Tibial artery (tissue), 4 donors: ENCODE results near the gene CXCL6.

Experiments
- DNase-seq, 2 donors: peaks; one replicate each; pipeline ENCODE4 v3.0.0-alpha.2; 2019
- H3K27ac ChIP-seq, 2 donors: fragments of 200-600 bp; sonication (generic) in 1 of 2; 1 replicate in 1 of 2; 2 replicates in 1 of 2; pipeline ENCODE4 v1.5.1; 2018 to 2019; ENCODE audit warnings: mild to moderate bottlenecking in 1 of 2
- H3K27me3 ChIP-seq, 2 donors: fragments of 200-600 bp; sonication (generic) in 1 of 2; one replicate each; pipeline versions ENCODE4 v1.5.1 to v1.6.0; 2016 to 2019
- H3K36me3 ChIP-seq, 3 donors: fragments of 200-600 bp; sonication (generic) in 2 of 3; one replicate each; pipeline ENCODE4 v1.5.1; 2016 to 2019; ENCODE audit warnings: mild to moderate bottlenecking in 2 of 3
- H3K4me1 ChIP-seq, 4 donors: fragments of 200-600 bp; sonication (generic) in 2 of 4; 1 replicate in 3 of 4; 2 replicates in 1 of 4; pipeline ENCODE4 v1.5.1; 2016 to 2019
- H3K4me3 ChIP-seq, 2 donors: fragments of 200-600 bp; sonication (generic) in 1 of 2; 1 replicate in 1 of 2; 2 replicates in 1 of 2; pipeline ENCODE4 v1.5.1; 2018 to 2019; ENCODE audit warnings: mild to moderate bottlenecking in 2 of 2
- H3K9me3 ChIP-seq, 3 donors: fragments of 200-600 bp; sonication (generic) in 1 of 3; one replicate each; pipeline ENCODE4 v1.5.1; 2016 to 2019
- intact Hi-C: fragments of 100-400 bp; cut with DNase I; formaldehyde crosslinking; loops from one replicate; pipeline ENCODE4 v1.15.0; 2023; ENCODE audit warnings: low total_unique reads
- TF ChIP-seq, protein P1 (sequence below), 2 experiments: fragments of 200-600 bp in 1 of 2; fragments of 450-650 bp in 1 of 2; IDR thresholded peaks; one replicate each; pipeline ENCODE4 v1.5.1; 2017 to 2019; ENCODE audit warnings: antibody characterized with exemption in 2 of 2, mild to moderate bottlenecking in 1 of 2, moderate library complexity in 1 of 2

The CXCL6 gene

DNA sequence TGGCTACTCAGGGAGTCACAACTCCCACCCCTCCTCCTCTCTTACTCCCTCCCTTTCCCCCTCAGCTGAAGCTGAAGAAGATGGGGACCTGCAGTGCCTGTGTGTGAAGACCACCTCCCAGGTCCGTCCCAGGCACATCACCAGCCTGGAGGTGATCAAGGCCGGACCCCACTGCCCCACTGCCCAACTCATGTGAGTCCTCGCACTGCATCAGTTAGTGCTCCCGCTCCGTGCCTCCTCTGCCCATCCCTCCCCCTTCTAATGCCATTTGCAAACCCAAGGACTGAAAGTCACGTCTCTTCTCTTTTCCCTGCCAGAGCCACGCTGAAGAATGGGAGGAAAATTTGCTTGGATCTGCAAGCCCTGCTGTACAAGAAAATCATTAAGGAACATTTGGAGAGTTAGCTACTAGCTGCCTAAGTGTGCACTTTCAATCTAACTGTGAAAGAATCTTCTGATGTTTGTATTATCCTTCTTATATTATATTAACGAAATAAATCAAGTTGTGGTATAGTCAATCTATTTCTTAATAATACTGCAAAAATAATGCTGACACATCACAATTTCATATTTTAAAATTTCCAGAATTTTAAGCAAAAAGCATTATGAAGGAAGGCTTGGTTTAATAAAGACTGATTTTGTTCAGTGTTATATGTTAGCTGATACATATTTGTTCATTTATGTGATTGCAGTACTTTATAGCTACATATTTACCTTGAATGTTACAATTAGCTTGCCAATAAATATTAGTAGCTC is 17.4 kb downstream of the CXCL6 start:
- no peak for DNase-seq
- peak overlapping the region; percentile 37 to 43 for H3K4me3 ChIP-seq

DNA sequence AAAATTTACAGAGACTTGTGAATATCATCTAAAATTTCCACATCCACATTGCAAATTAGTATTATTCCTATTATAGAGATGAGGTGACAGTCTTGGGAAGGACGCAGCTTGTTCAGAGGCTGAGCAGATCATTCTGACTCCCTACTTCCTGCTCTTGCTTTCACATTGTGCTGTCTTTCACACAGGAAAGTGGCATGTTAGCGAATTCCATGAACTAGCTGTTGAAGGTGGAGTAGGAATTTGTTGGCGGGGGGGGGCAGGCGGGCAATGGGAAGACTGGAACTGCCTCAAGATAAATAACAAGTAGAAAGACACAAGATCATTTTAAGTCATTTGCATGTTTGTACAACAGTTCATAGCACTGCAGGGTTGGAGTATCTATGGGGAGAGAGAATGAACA is 18.9 kb downstream of the CXCL6 start:
- peak overlapping the region in 1 of 2 donors; percentile 10 for H3K27ac ChIP-seq
- no peaks in the 10 kb centered on the region for H3K9me3 ChIP-seq
- intact Hi-C loops = no loop called here
- peaks cover 0 to 51% (median 13%) of the 10 kb centered on the region in 4 donors for H3K4me1 ChIP-seq
- peaks cover 0 to 3% of the 10 kb centered on the region in 2 donors for H3K27me3 ChIP-seq
- TF ChIP-seq, protein P1, sequence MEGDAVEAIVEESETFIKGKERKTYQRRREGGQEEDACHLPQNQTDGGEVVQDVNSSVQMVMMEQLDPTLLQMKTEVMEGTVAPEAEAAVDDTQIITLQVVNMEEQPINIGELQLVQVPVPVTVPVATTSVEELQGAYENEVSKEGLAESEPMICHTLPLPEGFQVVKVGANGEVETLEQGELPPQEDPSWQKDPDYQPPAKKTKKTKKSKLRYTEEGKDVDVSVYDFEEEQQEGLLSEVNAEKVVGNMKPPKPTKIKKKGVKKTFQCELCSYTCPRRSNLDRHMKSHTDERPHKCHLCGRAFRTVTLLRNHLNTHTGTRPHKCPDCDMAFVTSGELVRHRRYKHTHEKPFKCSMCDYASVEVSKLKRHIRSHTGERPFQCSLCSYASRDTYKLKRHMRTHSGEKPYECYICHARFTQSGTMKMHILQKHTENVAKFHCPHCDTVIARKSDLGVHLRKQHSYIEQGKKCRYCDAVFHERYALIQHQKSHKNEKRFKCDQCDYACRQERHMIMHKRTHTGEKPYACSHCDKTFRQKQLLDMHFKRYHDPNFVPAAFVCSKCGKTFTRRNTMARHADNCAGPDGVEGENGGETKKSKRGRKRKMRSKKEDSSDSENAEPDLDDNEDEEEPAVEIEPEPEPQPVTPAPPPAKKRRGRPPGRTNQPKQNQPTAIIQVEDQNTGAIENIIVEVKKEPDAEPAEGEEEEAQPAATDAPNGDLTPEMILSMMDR (IDR thresholded peaks at IDR 0.05) = no peak
- no peak for DNase-seq
- no peak overlapping the region for H3K4me3 ChIP-seq
- H3K36me3 ChIP-seq = no peaks in the 10 kb centered on the region

More for the DNA sequence above, 17.4 kb downstream of the CXCL6 start:
- intact Hi-C loops = no loop called here
- peaks cover 0 to 39% (median 13%) of the 10 kb centered on the region in 4 donors for H3K4me1 ChIP-seq
- H3K27me3 ChIP-seq = peaks cover 0 to 3% of the 10 kb centered on the region in 2 donors
- no peaks in the 10 kb centered on the region for H3K36me3 ChIP-seq
- TF ChIP-seq, protein P1 (IDR thresholded peaks at IDR 0.05) = no peak
- H3K9me3 ChIP-seq = no peaks in the 10 kb centered on the region
- no peak overlapping the region for H3K27ac ChIP-seq

DNA sequence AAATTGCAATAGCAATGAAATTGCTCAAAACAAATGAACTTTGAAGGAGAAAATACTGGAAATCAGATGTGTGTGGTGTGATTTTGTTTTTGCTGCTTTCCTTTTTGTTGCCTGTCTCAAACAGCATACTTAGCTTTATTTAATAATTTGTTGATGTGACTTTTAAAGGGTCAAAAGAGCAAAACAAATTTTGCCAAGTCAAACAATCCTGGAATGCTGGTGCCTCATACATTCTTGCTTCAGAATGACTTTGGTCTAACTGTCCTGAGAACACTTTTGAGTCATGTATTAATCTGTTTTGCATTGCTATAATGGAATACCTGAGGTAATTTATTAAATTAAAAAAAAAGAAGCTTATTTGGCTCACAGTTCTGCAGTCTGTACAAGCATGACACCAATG is 20.0 kb downstream of the CXCL6 start:
- Histone ChIP-seq H3K27ac (peak overlapping the region in 1 of 2 donors; percentile 10), H3K27me3 (peaks cover 0 to 3% of the 10 kb centered on the region in 2 donors), H3K9me3 (no peaks in the 10 kb centered on the region), H3K4me3 (no peak overlapping the region), H3K4me1 (peaks cover 0 to 51% (median 13%) of the 10 kb centered on the region in 4 donors), H3K36me3 (no peaks in the 10 kb centered on the region)
- TF ChIP-seq, protein P1 (IDR thresholded peaks at IDR 0.05) = no peak
- intact Hi-C loops = no loop called here
- no peak for DNase-seq

DNA sequence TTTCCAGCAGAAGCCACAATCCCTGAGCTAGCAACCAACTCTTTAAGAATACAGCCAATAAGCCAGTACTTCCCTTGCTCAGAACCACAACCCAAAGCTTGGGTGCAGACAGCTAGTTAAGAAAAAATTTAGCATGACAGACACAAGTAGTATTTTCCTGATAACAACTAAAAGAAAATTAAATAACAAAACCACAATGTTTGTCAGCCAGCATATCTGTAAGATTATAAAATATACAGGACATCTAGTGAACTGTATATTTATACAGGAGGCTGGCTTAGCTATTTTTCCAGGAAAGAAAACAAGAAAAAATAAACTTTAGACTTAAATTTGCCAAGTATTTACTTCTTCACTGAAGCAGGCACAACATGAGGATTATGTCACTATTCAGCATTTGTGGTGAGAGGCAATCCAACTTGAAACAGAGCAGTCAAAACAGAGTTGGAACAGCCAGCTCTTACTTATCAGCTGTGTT is 23.2 kb downstream of the CXCL6 start:
- H3K27me3 ChIP-seq = no peaks in the 10 kb centered on the region
- intact Hi-C loops = no loop called here
- peak overlapping the region in 1 of 2 donors; percentile 23 for H3K27ac ChIP-seq
- H3K9me3 ChIP-seq = no peaks in the 10 kb centered on the region
- H3K4me1 ChIP-seq = peaks cover 0 to 38% (median 8%) of the 10 kb centered on the region in 4 donors
- no peaks in the 10 kb centered on the region for H3K36me3 ChIP-seq
- TF ChIP-seq, protein P1 (IDR thresholded peaks at IDR 0.05) = no peak
- H3K4me3 ChIP-seq = no peak overlapping the region
- no peak for DNase-seq

DNA sequence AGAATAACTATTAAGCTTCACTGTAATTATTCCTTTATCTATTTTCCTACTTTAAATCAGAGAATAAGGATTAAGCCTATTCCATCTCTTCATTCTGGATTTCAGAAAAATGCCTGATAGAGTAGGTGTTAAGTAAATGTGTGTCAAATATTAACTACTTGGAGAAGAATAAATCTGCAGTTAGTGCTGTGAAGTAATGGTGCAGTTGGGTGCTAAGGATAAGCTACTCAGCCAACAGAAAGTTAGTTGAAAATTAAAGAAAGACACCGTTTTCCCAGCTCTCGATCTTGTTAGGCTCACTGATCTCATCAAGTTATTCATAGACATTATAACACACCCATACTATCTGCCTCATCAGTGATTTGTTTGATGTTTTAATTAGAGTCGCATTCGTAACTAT is 23.7 kb downstream of the CXCL6 start:
- H3K27ac ChIP-seq = no peak overlapping the region
- H3K4me1 ChIP-seq = peaks cover 0 to 35% (median 8%) of the 10 kb centered on the region in 4 donors
- H3K4me3 ChIP-seq = no peak overlapping the region
- TF ChIP-seq, protein P1 (IDR thresholded peaks at IDR 0.05) = no peak
- no peaks in the 10 kb centered on the region for H3K36me3 ChIP-seq
- DNase-seq = no peak
- intact Hi-C loops = no loop called here
- no peaks in the 10 kb centered on the region for H3K27me3 ChIP-seq
- H3K9me3 ChIP-seq = no peaks in the 10 kb centered on the region
